Fibroblast of pulmonary artery (primary cell): ENCODE data around the gene MESP1.

Experiments used
- DNase-seq: peaks from one replicate; pipeline ENCODE4 v3.0.0-alpha.2; 2010; ENCODE audit warnings: low read depth
- H3K4me3 ChIP-seq: replicated peaks from 2 replicates; pipeline ENCODE4 v1.5.1; 2011; ENCODE audit warnings: low read depth, mild to moderate bottlenecking, control low read depth, low read length, moderate library complexity
- CTCF ChIP-seq: IDR thresholded peaks from 2 replicates; pipeline ENCODE4 v1.5.1; 2011; ENCODE audit warnings: mild to moderate bottlenecking, control low read depth, low read length, inconsistent platforms; ENCODE audit errors: missing control alignments

Gene MESP1

GRCh38 chr15:89725064-89725463, 26.0 kb downstream of the MESP1 start:
- TF ChIP-seq CTCF = no peak
- no peak overlapping the region for H3K4me3 ChIP-seq
- DNase-seq = no peak

DNA sequence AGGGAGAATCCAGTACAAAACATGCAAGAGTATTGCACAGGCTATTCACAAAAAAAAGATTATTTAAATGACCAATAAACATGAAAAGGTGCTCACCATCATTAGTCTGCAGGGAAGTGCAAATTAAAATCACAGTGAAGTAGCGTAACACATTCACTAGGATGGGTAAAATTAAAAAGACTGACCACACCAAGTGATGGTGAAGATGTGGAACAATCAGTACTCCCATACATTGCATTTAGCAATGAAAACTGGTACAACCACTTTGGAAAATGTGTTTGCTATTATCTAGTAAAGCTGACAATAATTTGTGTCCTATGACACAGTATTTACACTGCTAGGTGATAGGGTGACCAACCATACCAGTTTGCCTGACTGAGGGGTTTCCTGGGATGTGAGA, 26.4 kb downstream of the MESP1 start:
- H3K4me3 ChIP-seq = no peak overlapping the region
- no peak for TF ChIP-seq CTCF
- no peak for DNase-seq

GRCh38 chr15:89723031-89723430, 28.0 kb downstream of the MESP1 start:
- H3K4me3 ChIP-seq = no peak overlapping the region
- TF ChIP-seq CTCF = no peak
- DNase-seq = no peak

DNA sequence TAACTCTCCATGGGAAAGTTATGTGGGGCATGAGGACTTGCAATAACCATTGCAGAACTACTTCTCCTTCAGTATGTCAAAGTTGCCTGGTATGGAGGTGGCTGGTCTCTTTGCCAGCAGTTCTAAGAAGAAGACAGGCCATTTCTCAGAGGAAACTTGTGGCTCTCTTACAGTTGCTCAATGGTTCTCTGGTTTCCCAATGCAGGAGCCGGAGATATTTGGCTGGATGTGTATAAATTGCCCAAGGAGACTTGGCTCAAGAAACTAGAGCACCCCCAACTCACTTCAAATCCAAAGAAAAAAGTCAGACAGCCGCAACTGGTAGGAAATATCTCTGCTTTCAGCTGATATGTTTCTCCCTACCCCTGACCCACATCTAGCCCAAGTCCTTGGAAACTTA, 36.3 kb downstream of the MESP1 start:
- no peak for TF ChIP-seq CTCF
- no peak overlapping the region for H3K4me3 ChIP-seq
- DNase-seq = peak; percentile 44

- DNase-seq = no peak
- no peak for TF ChIP-seq CTCF
- no peak overlapping the region for H3K4me3 ChIP-seq
Observed at GRCh38 chr15:89707577-89707976, 43.5 kb downstream of the MESP1 start.

DNA sequence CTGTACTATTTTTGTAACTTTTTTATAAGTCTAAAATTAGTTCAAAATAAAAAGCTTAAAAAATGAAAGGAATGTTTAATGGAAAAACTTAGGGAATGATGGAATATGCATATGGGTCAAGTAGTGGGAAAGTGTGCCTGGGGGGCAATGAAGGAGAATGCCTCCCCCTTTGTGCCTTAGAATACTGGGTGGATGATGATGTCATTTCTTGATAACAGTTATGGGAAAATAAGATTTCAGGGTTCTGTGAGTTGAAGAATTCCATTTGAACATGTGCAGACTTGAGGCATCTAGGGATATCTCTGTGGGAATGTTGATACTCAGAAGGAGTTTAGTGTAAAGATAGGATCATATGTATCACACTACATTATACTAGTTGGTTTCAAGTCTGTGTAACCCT, 46.6 kb downstream of the MESP1 start:
- no peak for TF ChIP-seq CTCF
- DNase-seq = no peak
- no peak overlapping the region for H3K4me3 ChIP-seq
